GM12878 (cell line): ENCODE data around the gene ADAR. TPM values are rescaled to one million over a fixed set of nuclear protein-coding genes. Genes with fewer than 3 reads are reported as not detected.

Experiments
- BCL11A ChIP-seq: IDR thresholded peaks from 2 replicates; pipeline ENCODE4 v1.6.1; 2011; ENCODE audit warnings: low read depth, low read length
- CBX3 ChIP-seq: fragments of 200-600 bp; sonication (generic); IDR thresholded peaks from 2 replicates; pipeline ENCODE4 v1.6.1; 2016; ENCODE audit warnings: low read depth, borderline replicate concordance
- GABPA ChIP-seq: IDR thresholded peaks from 2 replicates; pipeline ENCODE4 v1.6.1; 2014; ENCODE audit warnings: antibody characterized with exemption, low read depth, mild to moderate bottlenecking, inconsistent platforms
- HDAC2 ChIP-seq: fragments of 200-600 bp; sonication (generic); IDR thresholded peaks from 2 replicates; pipeline ENCODE4 v1.6.1; 2017
- HDGF ChIP-seq: fragments of 450-650 bp; IDR thresholded peaks from 2 replicates; pipeline ENCODE4 v1.6.1; 2016; ENCODE audit warnings: antibody characterized with exemption
- IKZF1 ChIP-seq: fragments of 450-650 bp; conservative IDR thresholded peaks from 2 replicates; pipeline ENCODE4 v1.6.1; 2017; ENCODE audit warnings: antibody characterized with exemption, mild to moderate bottlenecking
- MXI1 ChIP-seq: fragments of 150-350 bp; IDR thresholded peaks from 2 replicates; pipeline ENCODE4 v1.6.1; 2011; ENCODE audit warnings: low read depth, mild to moderate bottlenecking, inconsistent platforms, low read length, improper control_type of control experiment
- MYB ChIP-seq: fragments of 150-350 bp; IDR thresholded peaks from 2 replicates; pipeline ENCODE4 v1.6.1; 2014; ENCODE audit warnings: mild to moderate bottlenecking, low read depth, low read length, borderline replicate concordance
- NFIC ChIP-seq: IDR thresholded peaks from 2 replicates; pipeline ENCODE4 v1.6.1; 2012; ENCODE audit warnings: low read depth, mild to moderate bottlenecking, inconsistent platforms, low read length, moderate library complexity
- NR2C2 ChIP-seq: IDR thresholded peaks from 2 replicates; pipeline ENCODE4 v1.6.1; 2011; ENCODE audit warnings: borderline replicate concordance, low read depth; ENCODE audit not compliant: control insufficient read depth, insufficient read length
- PAX8 ChIP-seq: fragments of 450-650 bp; IDR thresholded peaks from 2 replicates; pipeline ENCODE4 v1.6.1; 2017; ENCODE audit warnings: mild to moderate bottlenecking, moderate library complexity
- PML ChIP-seq: IDR thresholded peaks from 2 replicates; pipeline ENCODE4 v1.6.1; 2012; ENCODE audit warnings: low read length, inconsistent platforms
- RAD51 ChIP-seq: fragments of 450-650 bp; IDR thresholded peaks from 2 replicates; pipeline ENCODE4 v1.6.1; 2016; ENCODE audit warnings: moderate library complexity, mild to moderate bottlenecking, inconsistent platforms
- RCOR1 ChIP-seq: conservative IDR thresholded peaks from 2 replicates; pipeline ENCODE4 v1.6.1; 2012; ENCODE audit warnings: low read depth, low read length, improper control_type of control experiment
- SIX5 ChIP-seq: IDR thresholded peaks from 2 replicates; pipeline ENCODE4 v1.6.1; 2011; ENCODE audit warnings: mild to moderate bottlenecking, low read depth, low read length, moderate library complexity; ENCODE audit not compliant: severe bottlenecking
- SREBF2 ChIP-seq: IDR thresholded peaks from 2 replicates; pipeline ENCODE4 v1.6.1; 2012; ENCODE audit warnings: mild to moderate bottlenecking, low read length
- TCF3 ChIP-seq: IDR thresholded peaks from 2 replicates; pipeline ENCODE4 v1.6.1; 2012; ENCODE audit warnings: low read depth, mild to moderate bottlenecking, low read length, borderline replicate concordance; ENCODE audit not compliant: insufficient read depth
- WRNIP1 ChIP-seq: IDR thresholded peaks from 2 replicates; pipeline ENCODE4 v1.6.1; 2011; ENCODE audit warnings: low read depth, low read length, improper control_type of control experiment, borderline replicate concordance
- ZNF217 ChIP-seq: fragments of 450-650 bp; IDR thresholded peaks from 2 replicates; pipeline ENCODE4 v1.6.1; 2017; ENCODE audit warnings: antibody characterized with exemption, mild to moderate bottlenecking
- polyA plus RNA-seq, 11 experiments: library from polyadenylated mRNA; depleted of rRNA in 4 of 11; unstranded in 6 of 11; stranded (reverse) in 5 of 11; fragments of >200 nt; fragmentation: Nextera tagmentation in 4 of 11; fragmentation: Illumina TruSeq in 1 of 11; extraction: Ambion mirVana in 4 of 11; extraction: Trizol in 1 of 11; gene quantifications; 1 replicate in 1 of 11; 2 replicates in 10 of 11; pipeline versions ENCODE4 v1.2.1 to v1.2.3, GENCODE V29; 2011 to 2016; ENCODE audit warnings: inconsistent platforms in 2 of 11, missing spikeins in 2 of 11, low read depth in 1 of 11
- total RNA-seq, 4 experiments: library from RNA; depleted of rRNA in 3 of 4; stranded (reverse); fragments of >200 nt in 3 of 4; fragmentation: Illumina TruSeq in 1 of 4; extraction: Trizol in 1 of 4; gene quantifications; 2 replicates each; pipeline versions ENCODE4 v1.2.1 to v1.2.3, GENCODE V29; 2013 to 2021
- TF ChIP-seq, protein P1 (sequence below): fragments of 450-650 bp; IDR thresholded peaks from 2 replicates; pipeline ENCODE4 v1.6.1; 2018; ENCODE audit warnings: mild to moderate bottlenecking, low read depth, moderate library complexity; ENCODE audit not compliant: partially characterized antibody
- TF ChIP-seq, protein P2 (sequence below): IDR thresholded peaks from 2 replicates; pipeline ENCODE4 v1.6.1; 2011; ENCODE audit warnings: low read depth, low read length, improper control_type of control experiment, borderline replicate concordance
- TF ChIP-seq, protein P3 (sequence below): fragments of 450-650 bp; IDR thresholded peaks from 2 replicates; pipeline ENCODE4 v1.6.1; 2017; ENCODE audit warnings: antibody characterized with exemption, mild to moderate bottlenecking, moderate library complexity
- TF ChIP-seq, protein P4 (sequence below): IDR thresholded peaks from 2 replicates; pipeline ENCODE4 v1.6.1; 2012; ENCODE audit warnings: low read depth, low read length, improper control_type of control experiment

Gene ADAR
- total and polyA plus RNA-seq, 10 of the 15 experiments (the other 5 are each of a cell fraction or from before 2014, with no cell fraction given): 55.5 to 413 (median 176) TPM

DNA sequence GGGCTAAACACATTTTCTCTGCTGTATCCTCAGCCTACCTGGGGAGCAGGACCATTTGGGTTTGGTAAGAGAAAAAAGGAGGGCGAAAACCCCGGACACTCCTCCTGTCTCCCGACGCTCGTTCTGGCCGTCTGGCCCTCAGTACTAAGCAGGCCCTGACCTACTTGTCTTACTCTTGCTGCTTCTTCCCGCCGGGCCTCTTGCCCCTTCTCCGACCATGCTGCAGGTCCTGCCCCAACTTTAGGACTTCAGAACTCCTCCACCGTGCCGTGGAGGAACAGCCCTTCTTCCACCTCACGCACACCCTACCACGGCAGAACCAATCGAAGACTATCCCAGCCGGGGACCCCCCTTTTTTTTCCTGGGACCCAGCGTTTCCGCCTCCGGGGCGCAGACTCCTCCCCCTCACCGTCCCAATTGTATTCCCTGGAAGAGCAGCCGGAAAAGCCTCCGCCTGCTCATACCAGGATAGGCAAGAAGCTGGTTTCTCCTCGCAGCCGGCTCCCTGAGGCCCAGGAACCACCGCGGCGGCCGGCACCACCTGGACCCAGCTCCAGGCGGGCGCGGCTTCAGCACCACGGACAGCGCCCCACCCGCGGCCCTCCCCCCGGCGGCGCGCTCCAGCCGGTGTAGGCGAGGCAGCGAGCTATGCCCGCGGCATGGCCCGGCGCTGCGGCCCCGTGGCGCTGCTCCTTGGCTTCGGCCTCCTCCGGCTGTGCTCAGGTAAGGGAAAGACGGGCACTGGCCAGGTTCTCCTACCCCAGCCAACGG, 40.4 kb downstream of the ADAR start, which contains the start of gene CHRNB2 (continued):
- TF ChIP-seq, protein P1, sequence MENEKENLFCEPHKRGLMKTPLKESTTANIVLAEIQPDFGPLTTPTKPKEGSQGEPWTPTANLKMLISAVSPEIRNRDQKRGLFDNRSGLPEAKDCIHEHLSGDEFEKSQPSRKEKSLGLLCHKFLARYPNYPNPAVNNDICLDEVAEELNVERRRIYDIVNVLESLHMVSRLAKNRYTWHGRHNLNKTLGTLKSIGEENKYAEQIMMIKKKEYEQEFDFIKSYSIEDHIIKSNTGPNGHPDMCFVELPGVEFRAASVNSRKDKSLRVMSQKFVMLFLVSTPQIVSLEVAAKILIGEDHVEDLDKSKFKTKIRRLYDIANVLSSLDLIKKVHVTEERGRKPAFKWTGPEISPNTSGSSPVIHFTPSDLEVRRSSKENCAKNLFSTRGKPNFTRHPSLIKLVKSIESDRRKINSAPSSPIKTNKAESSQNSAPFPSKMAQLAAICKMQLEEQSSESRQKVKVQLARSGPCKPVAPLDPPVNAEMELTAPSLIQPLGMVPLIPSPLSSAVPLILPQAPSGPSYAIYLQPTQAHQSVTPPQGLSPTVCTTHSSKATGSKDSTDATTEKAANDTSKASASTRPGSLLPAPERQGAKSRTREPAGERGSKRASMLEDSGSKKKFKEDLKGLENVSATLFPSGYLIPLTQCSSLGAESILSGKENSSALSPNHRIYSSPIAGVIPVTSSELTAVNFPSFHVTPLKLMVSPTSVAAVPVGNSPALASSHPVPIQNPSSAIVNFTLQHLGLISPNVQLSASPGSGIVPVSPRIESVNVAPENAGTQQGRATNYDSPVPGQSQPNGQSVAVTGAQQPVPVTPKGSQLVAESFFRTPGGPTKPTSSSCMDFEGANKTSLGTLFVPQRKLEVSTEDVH: no peak
- TF ChIP-seq WRNIP1 (no peak), NFIC (no peak), MXI1 (peak; percentile 82), RAD51 (no peak), NR2C2 (no peak), PAX8 (no peak), BCL11A (no peak), CBX3 (no peak), RCOR1 (0 out of 2 replicates have a peak, but pooled peaks have one; percentile 41), TCF3 (0 out of 2 replicates have a peak, but pooled peaks have one; percentile 52), MYB (no peak), HDGF (no peak), SIX5 (no peak), PML (no peak), SREBF2 (no peak), HDAC2 (no peak), GABPA (no peak), ZNF217 (no peak), IKZF1 (0 out of 2 replicates have a peak, but pooled peaks have one; percentile 21)
- TF ChIP-seq, protein P2, sequence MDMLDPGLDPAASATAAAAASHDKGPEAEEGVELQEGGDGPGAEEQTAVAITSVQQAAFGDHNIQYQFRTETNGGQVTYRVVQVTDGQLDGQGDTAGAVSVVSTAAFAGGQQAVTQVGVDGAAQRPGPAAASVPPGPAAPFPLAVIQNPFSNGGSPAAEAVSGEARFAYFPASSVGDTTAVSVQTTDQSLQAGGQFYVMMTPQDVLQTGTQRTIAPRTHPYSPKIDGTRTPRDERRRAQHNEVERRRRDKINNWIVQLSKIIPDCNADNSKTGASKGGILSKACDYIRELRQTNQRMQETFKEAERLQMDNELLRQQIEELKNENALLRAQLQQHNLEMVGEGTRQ: no peak
- TF ChIP-seq, protein P3, sequence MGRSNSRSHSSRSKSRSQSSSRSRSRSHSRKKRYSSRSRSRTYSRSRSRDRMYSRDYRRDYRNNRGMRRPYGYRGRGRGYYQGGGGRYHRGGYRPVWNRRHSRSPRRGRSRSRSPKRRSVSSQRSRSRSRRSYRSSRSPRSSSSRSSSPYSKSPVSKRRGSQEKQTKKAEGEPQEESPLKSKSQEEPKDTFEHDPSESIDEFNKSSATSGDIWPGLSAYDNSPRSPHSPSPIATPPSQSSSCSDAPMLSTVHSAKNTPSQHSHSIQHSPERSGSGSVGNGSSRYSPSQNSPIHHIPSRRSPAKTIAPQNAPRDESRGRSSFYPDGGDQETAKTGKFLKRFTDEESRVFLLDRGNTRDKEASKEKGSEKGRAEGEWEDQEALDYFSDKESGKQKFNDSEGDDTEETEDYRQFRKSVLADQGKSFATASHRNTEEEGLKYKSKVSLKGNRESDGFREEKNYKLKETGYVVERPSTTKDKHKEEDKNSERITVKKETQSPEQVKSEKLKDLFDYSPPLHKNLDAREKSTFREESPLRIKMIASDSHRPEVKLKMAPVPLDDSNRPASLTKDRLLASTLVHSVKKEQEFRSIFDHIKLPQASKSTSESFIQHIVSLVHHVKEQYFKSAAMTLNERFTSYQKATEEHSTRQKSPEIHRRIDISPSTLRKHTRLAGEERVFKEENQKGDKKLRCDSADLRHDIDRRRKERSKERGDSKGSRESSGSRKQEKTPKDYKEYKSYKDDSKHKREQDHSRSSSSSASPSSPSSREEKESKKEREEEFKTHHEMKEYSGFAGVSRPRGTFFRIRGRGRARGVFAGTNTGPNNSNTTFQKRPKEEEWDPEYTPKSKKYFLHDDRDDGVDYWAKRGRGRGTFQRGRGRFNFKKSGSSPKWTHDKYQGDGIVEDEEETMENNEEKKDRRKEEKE: no peak
- TF ChIP-seq, protein P4, sequence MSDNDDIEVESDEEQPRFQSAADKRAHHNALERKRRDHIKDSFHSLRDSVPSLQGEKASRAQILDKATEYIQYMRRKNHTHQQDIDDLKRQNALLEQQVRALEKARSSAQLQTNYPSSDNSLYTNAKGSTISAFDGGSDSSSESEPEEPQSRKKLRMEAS: peak; percentile 23; the same call in 1 of the 2 replicates
